Stimulated activated CD8-positive, alpha-beta memory T cell treated with anti-CD3 and anti-CD28 coated beads, Interleukin-4, amount 100 ng/mL, for 1 hour (primary cell): ENCODE measurements around the gene NR1H2.
"Not testable (repeated sequence)": the region's sequence is repeated elsewhere in the genome, so short reads cannot be mapped to it uniquely, and the experiment has no call there.

Source experiments
- DNase-seq, 2 donors: peaks; one replicate each; pipeline ENCODE4 v3.0.0-alpha.2; 2020; ENCODE audit warnings: low read depth in 2 of 2, low spot score in 1 of 2

Gene NR1H2

DNA sequence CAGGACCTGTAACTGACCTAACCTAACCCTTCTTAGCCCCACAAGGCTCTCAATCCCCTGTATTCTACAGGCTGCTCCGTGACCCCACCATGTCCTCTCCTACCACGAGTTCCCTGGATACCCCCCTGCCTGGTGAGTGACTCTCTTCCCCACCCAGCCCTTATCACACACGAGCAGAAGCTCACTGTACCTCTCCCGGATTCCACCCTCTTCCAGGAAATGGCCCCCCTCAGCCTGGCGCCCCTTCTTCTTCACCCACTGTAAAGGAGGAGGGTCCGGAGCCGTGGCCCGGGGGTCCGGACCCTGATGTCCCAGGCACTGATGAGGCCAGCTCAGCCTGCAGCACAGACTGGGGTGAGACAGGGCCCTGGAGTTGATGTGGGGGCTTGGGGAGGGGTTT, 1.3 kb downstream of the NR1H2 start:
- DNase-seq = no peak

DNA sequence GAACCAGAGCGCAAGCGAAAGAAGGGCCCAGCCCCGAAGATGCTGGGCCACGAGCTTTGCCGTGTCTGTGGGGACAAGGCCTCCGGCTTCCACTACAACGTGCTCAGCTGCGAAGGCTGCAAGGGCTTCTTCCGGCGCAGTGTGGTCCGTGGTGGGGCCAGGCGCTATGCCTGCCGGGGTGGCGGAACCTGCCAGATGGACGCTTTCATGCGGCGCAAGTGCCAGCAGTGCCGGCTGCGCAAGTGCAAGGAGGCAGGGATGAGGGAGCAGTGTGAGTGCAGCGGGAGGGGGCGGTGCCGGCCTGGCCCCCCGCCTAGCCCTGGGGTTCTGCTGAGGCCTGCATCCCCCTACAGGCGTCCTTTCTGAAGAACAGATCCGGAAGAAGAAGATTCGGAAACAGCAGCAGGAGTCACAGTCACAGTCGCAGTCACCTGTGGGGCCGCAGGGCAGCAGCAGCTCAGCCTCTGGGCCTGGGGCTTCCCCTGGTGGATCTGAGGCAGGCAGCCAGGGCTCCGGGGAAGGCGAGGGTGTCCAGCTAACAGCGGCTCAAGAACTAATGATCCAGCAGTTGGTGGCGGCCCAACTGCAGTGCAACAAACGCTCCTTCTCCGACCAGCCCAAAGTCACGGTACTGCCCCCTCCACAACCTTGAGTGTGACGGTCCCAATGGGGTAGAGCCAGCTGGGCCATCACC, 2.1 kb downstream of the NR1H2 start:
- DNase-seq = no peak

DNA sequence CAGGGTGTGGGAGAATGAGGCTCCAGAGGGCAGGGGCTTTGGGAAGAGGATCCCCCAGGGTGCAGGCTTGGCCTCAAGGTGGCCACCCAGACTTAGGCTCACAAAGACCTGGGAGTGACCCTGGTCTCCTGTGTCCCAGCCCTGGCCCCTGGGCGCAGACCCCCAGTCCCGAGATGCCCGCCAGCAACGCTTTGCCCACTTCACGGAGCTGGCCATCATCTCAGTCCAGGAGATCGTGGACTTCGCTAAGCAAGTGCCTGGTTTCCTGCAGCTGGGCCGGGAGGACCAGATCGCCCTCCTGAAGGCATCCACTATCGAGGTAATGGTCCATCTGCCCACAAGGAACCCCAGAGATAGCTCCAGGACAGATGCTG, 2.6 kb downstream of the NR1H2 start:
- DNase-seq = no peak

DNA sequence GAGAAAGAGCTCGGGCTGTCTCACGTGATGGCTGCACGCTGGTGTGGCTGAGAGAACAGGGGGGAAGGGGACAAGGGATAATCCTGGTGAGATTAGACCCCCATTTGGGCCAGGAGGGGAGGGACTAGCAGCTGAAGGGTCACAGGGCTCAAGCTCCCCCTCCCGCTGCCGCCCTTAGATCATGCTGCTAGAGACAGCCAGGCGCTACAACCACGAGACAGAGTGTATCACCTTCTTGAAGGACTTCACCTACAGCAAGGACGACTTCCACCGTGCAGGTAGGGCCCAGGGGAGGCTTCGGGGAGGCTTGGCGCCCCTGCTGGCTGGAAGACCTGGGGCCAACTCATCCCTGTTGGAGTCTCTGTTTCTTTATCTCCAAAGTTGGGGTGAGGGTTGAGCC, 3.3 kb downstream of the NR1H2 start:
- DNase-seq = no peak

DNA sequence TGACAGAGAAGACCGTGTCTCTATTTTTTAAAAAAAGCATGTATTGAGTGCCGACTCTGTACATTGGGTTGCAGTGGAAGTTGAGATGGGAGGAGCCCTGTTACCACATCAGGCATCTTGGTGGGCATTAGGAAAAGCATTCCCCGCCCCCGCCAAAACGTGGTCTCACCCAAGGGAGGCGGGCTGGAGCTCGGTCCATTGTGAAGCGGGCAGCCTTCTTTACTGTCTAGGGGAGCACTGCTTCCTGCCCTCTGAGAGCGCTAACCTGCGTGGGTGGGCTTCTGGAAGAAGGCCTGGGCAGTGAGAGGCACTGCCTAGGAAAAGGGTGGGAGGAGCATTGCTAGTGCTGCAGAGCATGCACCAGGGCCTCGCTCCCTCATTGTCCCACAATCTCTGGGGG, 3.9 kb downstream of the NR1H2 start:
- no peak for DNase-seq

DNA sequence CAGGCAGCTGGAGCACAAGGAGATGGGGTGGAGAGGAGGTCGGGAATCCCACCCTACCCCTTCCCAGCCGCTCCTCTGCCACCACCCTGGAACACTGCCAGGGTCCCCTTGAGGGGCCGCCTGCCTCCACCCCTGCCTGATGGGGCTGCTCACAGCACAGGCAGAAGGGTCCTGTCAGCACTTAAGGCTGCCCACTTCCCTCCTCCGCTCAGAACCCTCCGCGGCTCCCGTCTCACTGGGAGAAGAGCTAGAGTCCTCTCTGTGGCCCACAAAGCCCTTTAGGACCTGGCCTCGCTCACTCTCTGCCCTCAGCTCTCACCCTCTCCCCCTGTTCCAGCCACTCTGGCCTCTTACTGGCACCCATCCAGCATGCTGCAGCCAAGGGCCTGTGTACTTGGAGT, 4.5 kb downstream of the NR1H2 start:
- no peak for DNase-seq

DNA sequence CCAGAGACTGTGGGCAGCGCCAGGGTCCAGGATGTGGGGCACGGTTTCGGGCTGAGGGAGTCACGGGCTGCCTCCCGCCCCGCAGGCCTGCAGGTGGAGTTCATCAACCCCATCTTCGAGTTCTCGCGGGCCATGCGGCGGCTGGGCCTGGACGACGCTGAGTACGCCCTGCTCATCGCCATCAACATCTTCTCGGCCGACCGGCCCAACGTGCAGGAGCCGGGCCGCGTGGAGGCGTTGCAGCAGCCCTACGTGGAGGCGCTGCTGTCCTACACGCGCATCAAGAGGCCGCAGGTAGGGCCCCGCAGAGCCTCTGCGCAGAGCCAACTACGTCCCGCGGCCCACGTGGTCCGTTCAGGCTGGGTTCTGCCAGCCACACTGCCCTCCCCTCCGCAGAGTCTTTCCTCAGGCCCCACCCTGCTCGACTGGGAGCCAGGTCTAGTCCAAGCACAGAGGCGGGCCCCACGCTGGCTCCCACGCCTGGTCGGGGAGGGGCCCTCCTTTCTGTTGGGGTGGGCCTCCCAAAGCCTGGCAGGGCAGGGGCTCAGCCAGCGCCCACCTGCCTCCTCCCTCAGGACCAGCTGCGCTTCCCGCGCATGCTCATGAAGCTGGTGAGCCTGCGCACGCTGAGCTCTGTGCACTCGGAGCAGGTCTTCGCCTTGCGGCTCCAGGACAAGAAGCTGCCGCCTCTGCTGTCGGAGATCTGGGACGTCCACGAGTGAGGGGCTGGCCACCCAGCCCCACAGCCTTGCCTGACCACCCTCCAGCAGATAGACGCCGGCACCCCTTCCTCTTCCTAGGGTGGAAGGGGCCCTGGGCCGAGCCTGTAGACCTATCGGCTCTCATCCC, 5.8 kb downstream of the NR1H2 start:
- no peak for DNase-seq

DNA sequence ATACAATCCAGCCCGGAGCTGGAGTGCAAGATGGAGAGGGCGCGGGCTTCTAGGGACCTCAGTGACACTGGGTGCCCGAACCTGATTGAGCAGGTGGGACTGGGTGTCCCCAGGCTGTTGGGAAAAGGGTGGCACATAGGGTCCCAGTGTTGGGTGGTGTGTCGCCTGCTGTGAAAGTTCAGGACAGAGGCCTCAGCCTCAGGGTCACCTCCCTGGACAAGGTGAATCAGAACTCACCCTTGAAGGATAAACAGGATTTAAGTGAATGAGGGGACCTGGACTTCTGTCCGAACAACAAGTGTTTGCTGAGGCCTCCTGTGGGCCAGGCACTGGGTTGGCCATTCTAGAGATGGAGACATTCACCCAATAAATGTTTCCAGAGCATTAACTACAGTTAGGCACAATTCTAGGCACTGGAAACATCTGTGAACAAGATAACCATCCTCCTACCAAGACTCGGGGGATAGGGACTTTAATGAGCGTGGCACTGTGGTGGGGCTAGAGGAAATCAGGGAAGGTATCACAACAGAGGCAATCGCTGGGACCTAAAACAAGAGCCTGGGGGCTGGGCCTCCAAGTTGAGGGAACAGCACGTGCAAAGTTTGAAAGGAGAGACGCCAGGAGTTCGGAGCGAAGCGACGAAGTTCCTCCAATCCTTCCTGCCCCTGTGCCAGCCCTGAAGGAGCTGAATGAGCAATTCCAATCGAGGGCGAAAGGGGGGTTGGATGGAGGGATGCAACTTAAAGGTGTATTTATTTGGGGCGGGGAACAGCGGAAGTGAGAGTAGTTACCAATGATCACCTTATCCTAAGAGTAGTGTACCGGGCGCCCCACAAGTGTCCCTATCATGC, 7.0 kb downstream of the NR1H2 start:
- DNase-seq = no peak

DNA sequence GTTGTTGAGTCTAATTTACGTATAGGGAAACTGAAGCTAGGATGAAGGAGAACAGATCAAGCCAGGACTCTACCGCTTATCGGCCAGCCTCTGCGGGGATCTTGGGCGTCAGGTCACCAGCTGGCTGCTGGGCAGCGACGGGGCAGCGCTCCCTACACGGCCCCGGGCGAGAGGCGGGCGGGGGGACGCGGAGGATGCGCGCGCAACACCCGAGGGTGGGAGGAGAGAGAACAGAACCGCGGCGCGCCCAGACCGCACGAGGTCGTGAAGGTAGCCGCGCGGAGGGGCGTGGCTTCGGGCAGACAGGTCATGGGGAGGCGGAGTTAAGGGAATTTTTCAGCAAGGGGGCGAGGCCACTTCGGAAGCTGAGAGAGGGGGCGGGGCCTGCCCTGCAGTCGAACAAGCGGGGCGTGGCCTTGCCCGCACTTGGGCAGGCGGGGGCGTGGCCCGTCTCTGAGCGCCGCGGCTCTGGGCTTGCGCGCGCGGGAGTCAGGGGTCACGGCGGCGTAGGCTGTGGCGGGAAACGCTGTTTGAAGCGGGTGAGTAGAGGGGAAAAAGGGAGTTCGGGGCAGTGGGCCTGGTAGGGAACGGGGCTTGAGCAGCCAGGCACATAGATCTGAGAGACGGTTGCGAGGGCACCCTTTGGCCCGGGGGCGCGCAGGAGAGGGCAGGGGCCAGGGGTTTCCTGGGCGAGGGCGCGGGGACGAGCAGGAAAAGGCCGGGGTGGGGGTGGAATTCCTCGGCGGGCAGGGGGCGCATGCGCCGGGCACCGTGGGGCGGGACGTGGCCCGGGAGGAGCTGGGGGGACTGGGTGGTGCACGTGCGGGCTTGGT, 7.8 kb downstream of the NR1H2 start, which contains the start of gene POLD1:
Gene POLD1 (plus strand): TSS at position 496 of the 833 bp plus-strand sequence. CDS start 14,505 bp downstream, outside the sequence.
- peak; percentile 93 to 97 for DNase-seq

DNA sequence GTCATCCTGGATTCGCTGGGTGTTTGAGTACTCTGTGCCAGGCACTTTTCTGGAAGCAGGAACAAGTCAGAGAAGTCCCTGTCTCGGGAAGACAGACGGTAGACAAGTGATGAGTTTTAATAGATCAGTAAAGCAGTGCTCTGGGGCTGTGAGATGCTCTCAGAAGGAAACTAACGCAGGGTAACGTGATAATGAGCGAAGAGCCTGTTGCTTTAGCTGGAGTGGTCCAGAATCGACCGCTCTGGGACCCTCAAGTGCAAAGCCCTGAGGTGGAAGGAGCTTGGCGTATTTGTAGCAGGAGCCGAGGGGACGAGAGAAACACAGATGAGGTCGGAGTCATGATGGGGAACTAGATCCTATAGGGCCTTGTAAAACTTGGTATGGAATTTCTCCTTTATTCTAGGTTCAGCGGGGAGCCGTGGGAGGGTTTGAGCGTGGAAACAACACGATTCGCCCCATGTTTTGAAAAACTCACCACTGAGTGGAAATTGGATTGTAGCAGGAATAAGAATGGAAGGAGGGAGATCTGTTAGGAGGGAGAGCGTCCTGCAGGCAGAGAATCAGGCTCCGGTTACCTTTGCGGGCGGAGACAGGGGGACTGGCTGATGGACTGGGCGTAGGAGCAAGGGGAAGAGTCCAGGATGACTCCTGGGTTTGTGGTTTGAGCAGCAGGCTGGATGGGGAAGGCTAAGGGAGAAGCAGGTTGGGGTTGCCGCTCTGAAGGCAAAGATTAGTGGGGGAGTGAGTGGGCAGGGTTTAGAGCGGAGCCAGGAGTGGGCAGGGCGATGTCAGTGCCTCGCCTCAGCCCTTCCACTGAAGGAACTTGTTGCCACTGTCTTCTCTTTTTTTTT, 8.7 kb downstream of the NR1H2 start:
- no peak for DNase-seq

DNA sequence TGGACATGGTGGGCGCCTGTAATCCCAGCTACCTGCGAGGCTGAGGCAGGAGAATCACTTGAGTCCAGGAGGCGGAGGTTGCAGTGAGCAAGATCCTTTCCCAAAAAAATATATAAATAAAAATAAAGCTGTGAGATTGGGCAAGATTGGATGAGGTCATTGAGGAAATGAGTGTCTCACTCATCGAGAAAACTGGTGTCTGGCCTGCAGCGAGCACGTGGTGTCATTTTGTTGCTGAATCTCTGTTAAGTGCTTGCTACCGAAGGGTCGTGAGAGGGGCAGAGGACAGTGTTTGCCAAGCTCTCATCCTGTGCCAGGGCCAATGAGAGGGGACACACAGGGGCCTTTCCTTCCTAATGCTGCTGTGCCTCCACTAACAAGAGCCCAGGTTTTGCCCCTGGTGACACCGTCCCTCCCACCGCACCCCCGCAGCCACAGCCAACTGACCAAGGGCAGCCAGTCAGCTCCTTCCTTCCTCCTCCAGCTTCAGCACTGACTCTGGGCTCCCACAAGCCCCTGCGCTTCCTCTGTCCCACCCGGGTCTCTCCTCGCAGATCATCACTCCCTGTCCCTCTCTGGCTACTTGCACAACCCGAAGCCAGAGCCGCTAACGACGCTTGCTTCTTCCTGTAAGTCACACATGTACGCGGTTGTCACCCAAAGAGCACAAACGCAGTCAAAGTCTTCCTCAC, 11.1 kb downstream of the NR1H2 start:
- DNase-seq = no peak

DNA sequence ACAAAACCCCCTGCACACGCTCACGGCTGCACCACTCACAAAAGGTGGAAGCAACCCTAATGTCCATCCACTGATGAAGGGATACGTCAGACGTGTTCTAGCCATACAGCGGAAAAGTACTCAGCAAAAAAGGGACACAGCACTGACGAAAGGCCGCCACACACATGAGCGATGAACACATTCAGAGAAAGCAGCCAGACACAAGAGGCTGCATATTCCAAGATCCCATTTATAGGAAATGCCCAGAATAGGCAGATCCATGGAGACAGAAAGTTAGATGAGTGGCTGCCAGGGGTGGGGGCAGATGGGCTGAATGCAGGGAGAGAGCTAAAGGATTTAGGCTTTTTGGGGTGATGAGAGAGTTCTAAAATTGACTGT, 11.6 kb downstream of the NR1H2 start:
- DNase-seq = no peak

DNA sequence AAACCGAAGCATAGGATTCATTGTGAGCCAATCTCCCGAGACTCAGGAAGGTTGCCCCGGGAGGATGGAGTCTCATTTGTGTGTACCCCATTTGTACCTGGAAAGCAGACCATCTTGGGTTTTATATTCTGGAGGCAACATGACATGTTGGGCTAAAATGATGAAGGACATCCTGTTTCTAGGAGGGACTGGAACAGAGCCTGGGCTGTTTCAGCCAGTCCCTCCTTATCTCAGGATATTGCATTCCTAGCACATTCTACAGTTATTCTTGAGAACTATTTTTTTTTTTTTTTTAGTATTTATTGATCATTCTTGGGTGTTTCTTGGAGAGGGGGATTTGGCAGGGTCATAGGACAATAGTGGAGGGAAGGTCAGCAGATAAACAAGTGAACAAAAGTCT, 14.0 kb downstream of the NR1H2 start:
- DNase-seq = not testable (repeated sequence)

DNA sequence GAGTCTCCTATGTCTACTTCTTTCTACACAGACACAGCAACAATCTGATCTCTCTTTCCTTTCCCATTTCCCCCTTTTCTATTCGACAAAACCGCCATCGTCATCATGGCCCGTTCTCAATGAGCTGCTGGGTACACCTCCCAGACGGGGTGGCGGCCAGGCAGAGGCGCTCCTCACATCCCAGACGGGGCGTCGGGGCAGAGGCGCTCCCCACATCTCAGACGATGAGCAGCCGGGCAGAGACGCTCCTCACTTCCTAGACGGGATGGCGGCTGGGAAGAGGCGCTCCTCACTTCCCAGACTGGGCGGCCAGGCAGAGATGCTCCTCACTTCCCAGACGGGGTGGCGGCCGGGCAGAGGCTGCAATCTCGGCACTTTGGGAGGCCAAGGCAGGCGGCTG, 14.7 kb downstream of the NR1H2 start:
- DNase-seq = not testable (repeated sequence)

DNA sequence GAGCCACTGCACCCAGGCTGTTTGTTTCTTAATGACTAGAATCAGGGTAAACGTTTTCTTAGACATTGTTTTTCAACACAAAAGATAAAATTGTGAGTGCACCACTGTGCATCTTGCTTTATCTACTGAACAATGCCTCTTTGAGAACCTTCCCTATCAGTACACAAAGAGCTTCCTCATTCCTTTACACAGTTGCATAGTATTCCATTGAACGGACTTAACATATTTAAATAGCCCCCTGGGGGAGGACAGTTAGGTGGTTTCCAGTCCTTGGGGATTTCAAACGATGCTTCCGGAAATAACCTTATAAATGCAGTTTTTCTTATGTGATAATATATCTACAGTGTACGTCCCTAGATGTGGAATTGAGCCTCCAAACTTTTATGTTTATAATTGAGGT, 16.5 kb downstream of the NR1H2 start:
- DNase-seq = no peak

DNA sequence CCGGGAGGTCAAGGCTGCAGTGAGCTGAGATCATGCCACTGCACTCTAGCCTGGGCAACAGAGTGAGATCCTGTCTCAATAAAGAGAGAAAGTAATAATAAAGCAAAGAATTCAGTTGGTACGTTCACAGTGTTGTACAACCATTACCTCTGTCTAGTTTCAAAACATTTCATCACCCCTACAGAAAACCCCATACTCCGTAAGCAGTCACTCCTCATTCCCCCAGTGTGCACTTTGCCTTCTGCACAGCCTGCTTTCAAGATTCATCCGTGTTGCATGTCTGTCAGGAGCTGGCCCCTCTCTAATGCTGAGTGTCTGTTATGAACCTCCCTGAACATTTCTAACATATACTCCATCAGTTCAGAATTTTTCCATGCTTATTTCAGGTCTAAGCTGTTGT, 17.3 kb downstream of the NR1H2 start:
- DNase-seq = no peak

DNA sequence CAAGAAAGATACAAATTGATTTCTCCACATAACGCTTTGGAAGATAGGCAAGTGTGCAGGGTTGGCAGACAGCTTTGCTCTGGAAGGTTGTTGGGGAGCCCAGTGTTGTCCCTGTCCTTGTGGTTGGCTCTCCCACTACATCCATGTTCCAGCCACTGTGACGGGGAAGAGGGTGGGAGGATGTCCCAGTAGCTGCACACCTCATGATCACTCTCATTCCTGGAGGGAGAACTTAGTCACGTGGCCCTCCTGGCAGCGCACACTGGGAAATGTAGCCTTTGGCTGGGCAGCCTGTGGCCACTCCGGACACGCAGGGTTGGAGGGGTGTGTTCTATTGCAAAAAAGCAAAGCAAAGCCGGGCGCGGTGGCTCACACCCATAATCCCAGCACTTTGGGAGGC, 17.8 kb downstream of the NR1H2 start:
- no peak for DNase-seq

DNA sequence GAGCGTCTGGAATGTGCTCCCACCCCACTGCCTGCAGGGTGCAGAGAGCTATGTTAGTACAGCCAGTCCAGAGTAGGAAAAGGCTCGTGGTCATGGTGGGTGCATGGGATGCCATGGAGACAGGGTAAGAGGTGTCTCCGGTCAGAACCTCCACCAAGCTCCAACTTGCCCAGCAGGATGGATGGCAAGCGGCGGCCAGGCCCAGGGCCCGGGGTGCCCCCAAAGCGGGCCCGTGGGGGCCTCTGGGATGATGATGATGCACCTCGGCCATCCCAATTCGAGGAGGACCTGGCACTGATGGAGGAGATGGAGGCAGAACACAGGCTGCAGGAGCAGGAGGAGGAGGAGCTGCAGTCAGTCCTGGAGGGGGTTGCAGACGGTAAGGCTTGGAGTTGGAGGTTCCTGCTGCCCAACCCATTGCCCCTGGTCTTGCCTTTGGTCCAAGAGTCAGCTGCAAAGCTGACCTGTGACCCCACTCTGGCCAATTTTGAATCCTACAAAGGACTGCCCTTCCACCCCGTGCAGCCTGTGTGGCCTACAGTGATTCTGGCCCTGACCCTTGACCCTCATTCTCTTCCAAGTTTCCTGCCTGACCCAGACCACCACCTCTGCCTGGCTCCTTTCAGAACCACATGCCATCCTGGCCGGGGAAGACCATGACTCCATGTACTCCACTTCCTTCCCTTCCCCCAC, 22.6 kb downstream of the NR1H2 start:
- no peak for DNase-seq

DNA sequence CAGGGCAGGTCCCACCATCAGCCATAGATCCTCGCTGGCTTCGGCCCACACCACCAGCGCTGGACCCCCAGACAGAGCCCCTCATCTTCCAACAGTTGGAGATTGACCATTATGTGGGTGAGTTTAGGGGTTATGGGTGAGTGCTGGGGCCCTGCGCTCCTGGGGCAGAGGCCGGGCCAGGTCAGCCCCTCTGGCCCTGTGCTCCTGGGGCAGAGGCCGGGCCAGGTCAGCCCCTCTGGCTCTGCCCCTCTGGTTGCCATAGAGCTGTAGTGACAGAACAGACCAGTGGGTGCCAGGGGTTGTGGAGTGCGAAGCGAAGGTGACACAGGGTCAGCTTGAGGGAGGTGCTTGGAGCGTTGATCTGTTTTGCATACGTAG, 23.1 kb downstream of the NR1H2 start:
- DNase-seq = no peak
